ENCODE results near the gene BTN3A1.
"Not testable (repeated sequence)": the region's sequence is repeated elsewhere in the genome, so short reads cannot be mapped to it uniquely, and the experiment has no call there.

BTN3A1 gene

DNA sequence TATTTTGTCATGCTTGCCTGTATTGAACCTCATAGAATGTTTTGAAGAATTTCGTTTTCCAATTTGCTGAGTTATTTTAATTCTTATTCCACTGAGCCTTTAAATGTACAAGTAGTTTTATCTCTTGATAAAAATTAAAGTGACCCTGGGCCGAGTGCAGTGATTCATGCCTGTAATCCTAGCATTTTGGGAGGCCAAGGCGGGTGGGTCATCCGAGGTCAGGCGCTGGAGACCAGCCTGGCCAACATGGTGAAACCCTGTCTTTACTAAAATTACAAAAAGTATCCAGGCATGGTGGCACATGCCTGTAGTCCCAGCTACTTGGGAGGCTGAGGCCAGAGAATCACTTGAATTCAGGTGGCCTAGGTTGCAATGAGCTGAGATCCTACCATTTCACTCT, 59.3 kb downstream of the BTN3A1 start:
- not testable (repeated sequence) for H3K9ac ChIP-seq (ENCODE audit: low read depth, low read length); H3K4me3 ChIP-seq (ENCODE audit: low read length); H3K9me3 ChIP-seq (ENCODE audit: insufficient read depth, low read depth, low read length); H3K27ac ChIP-seq (ENCODE audit: low read depth, low read length); H3K27me3 ChIP-seq (ENCODE audit: insufficient read depth, low read length); H3K4me1 ChIP-seq (ENCODE audit: insufficient read depth, low read length)
- 70% methylated on average over 4 of the region's 5 CpGs for WGBS
- H3K36me3 ChIP-seq (ENCODE audit: insufficient read depth, low read length), result peaks cover 66% of the 10 kb centered on the region

DNA sequence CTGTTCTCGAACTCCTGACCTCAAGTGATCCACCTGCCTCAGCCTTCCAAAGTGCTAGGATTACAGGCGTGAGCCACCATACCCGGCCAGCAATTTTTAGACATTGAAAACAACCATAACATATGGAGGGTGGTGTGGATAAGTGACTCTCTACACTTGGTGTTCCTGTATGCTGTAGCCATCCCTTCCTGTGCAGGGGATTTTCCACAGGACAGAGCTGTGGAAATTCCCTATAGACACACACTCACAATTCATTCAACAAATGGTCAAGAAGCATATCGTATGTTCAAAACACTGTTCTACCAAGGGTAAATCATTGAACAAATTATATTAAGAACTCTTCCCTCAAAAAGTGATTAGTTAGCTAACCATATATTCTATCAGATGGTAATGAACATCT, 61.9 kb downstream of the BTN3A1 start:
- H3K9ac ChIP-seq (ENCODE audit: low read depth, low read length), result no peak overlapping the region
- no peak overlapping the region for H3K4me3 ChIP-seq (ENCODE audit: low read length)
- WGBS, result 97% methylated on average over 4 of the region's 4 CpGs
- no peaks in the 10 kb centered on the region for H3K27me3 ChIP-seq (ENCODE audit: insufficient read depth, low read length)
- peaks cover 91% of the 10 kb centered on the region for H3K36me3 ChIP-seq (ENCODE audit: insufficient read depth, low read length)
- H3K27ac ChIP-seq (ENCODE audit: low read depth, low read length), result no peak overlapping the region
- H3K4me1 ChIP-seq (ENCODE audit: insufficient read depth, low read length), result no peaks in the 10 kb centered on the region
- no peaks in the 10 kb centered on the region for H3K9me3 ChIP-seq (ENCODE audit: insufficient read depth, low read depth, low read length)

DNA sequence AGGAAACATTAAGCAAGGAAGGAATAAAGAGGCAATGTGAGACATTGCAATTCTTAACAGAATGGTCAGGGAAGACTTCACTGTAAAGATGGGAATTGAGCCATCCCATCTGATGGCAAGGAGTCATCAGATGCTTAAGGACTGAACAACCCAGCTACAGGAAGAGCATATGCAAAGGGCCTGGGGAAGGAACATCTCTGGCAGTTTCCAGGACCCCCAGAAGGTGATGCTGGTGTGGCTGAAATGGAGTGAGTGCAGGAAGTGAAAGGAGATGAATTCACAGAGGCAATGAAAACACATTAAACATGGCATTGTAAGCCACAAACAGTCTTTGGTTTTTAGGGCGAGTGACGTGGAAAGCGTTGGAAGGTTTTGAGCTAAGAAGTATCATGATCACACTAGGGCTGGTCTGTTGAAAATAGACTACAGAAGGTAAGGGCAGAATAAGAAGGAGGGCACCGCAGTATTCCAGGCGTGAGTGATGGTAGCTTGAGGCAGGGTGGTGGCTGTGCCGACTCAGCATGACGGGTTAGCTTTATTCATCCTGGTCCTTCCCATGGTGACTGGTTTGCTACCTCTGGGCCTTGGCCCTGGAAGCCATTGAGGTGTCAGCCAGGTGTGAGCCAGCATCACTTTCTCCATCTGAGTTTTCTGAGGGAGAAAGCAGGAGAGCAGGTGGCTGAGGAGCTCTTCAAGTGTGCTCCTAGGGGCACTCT, 62.5 kb downstream of the BTN3A1 start:
- Histone ChIP-seq H3K36me3 (ENCODE audit: insufficient read depth, low read length) (peaks cover 91% of the 10 kb centered on the region), H3K4me1 (ENCODE audit: insufficient read depth, low read length) (no peaks in the 10 kb centered on the region), H3K9ac (ENCODE audit: low read depth, low read length) (no peak overlapping the region), H3K9me3 (ENCODE audit: insufficient read depth, low read depth, low read length) (no peaks in the 10 kb centered on the region), H3K27me3 (ENCODE audit: insufficient read depth, low read length) (no peaks in the 10 kb centered on the region), H3K4me3 (ENCODE audit: low read length) (no peak overlapping the region), H3K27ac (ENCODE audit: low read depth, low read length) (no peak overlapping the region)
- WGBS, result 94% methylated on average over 7 of the region's 7 CpGs
